IPS-NIHi7 (cell line): ENCODE data around the gene DACT3.

Experiments used
- DNase-seq: peaks from one replicate; pipeline ENCODE4 v3.0.0; 2012; ENCODE audit warnings: mixed read lengths; ENCODE audit errors: extremely low spot score

The DACT3 gene, protein sequence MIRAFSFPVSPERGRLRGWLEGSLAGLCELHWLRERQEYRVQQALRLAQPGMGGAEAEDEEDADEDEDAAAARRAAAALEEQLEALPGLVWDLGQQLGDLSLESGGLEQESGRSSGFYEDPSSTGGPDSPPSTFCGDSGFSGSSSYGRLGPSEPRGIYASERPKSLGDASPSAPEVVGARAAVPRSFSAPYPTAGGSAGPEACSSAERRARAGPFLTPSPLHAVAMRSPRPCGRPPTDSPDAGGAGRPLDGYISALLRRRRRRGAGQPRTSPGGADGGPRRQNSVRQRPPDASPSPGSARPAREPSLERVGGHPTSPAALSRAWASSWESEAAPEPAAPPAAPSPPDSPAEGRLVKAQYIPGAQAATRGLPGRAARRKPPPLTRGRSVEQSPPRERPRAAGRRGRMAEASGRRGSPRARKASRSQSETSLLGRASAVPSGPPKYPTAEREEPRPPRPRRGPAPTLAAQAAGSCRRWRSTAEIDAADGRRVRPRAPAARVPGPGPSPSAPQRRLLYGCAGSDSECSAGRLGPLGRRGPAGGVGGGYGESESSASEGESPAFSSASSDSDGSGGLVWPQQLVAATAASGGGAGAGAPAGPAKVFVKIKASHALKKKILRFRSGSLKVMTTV

GRCh38 chr19:46661020-46661731 is at the start of gene DACT3:
DACT3 (minus strand) TSS chr19:46661182; CDS start chr19:46661064, 118 bp downstream.
- DNase-seq = peak; percentile 98

GRCh38 chr19:46710687-46711086 is 49.7 kb upstream of the DACT3 start:
- peak; percentile 80 for DNase-seq

GRCh38 chr19:46704379-46705076 is 43.5 kb upstream of the DACT3 start:
- peak; percentile 89 for DNase-seq

DNA sequence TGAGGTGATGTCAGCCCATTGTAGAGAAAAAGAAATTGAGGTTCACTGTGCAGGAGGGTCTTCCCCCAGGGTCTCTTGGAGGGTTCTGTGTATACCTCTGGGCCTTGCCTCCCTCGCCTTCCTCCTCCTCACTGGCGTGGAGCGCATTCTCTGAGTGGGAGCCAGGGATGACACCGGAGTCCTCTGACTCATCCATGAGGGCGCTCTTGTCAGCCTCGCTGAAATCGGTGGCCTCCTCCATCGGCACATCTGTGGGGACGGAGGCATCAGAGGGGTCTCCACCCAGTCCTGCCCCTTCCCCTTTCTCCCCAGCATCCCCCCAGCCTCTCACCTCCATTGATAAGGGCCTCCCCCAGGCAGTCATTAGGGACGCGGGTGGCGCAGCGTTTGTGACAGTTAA is 39.7 kb upstream of the DACT3 start:
- no peak for DNase-seq

DNA sequence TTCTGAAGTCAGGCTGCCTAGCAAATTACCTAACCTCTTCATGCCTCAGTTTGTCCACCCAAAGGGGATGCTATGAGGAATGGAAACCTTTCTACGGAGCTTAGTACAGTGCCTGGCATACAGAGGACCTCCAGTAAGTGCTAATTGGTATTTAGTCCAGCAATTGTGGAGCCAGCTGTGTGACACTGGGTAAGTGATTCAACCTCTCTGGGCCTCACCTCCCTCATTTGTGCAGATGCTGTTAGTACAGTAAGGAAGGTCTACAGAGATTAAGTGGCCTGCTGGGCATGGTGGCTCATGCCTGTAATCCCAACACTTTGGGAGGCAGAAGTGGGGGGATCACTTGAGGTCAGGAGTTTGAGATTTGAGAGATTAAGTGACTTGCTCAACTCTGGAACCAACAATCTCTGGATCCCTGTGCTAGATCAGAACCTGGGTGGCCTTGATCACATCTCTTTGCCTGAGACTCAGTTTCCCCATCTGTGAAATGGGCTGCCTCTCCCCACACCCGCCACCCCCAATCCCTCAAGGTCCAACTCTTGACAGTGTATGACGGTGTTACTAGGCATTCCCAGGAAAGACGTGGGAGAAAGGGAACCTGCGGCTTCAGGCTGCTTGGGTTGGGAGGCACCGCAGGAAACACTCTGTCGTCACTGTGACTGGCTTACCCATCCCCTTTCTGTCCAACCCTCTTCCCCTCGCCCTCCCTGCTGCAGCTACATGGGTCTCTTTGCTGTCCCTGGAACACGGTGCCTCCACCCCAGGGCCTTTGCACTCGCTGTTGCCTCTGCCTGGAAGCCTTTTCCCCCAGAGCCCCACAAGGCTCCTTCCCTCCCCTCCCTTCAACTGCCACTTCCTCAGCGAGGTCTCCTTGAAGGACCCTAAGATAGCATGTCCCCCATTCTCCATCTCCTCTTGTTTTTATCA is 37.7 kb upstream of the DACT3 start:
- DNase-seq = no peak

DNA sequence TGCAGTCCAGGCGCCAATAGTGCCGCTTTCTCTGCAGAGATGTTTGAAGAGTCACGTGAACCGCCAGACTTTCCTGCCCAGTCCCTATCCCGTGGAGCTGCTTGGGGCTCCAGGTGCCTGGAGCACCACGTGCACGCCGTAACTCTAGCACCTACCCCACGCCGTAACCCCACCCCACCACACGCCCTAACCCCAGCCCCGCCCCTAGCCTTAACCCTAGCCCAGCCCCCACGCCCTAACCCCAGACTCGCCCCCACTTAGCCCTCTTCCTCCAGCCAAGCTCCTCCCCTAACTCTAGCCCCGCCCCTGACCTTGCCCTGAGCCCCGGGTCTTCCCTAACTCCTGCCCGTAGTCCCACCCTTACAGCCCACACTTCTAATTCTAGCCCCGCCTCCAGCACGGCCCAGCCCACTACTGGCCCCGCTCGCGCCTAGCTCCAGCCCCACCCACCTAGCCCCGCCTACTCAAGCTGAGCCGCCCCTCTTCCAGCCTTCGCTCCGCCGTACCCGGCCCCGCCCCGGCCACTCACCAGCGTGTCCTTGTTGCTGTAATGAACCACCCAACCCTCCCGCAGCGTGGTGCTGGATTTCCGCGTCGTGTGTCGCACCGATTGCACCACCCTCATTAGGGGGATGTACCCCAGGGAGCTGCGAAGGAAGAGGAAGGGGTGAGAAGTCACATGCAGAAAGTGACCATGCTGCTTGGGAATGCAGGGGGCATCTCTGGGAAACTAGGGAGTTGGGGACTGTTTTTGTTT is 36.4 kb upstream of the DACT3 start:
- peak; percentile 100 for DNase-seq

- DNase-seq = no peak
These were observed 35.9 kb upstream of the DACT3 start for GRCh38 chr19:46696866-46697203.

DNA sequence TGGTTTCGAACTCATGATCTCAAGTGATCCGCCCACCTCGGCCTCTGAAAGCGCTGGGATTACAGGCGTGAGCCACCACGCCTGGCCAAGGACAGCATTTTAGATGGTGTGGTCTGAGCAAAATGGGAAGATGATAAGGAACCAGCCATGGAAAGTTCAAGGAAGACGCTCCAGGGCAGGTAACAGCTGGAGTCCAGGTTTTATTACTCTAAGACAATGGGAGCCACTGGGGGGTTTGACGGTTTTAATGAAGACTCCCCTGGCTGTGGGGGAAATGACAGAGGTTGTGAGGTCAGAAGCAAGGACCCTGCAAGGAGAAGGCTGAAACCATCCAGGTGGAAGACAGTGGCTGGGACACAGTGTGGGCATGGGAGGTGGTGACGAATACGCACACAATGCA is 35.1 kb upstream of the DACT3 start:
- no peak for DNase-seq

GRCh38 chr19:46693760-46694159 is 32.8 kb upstream of the DACT3 start:
- DNase-seq = no peak

DNA sequence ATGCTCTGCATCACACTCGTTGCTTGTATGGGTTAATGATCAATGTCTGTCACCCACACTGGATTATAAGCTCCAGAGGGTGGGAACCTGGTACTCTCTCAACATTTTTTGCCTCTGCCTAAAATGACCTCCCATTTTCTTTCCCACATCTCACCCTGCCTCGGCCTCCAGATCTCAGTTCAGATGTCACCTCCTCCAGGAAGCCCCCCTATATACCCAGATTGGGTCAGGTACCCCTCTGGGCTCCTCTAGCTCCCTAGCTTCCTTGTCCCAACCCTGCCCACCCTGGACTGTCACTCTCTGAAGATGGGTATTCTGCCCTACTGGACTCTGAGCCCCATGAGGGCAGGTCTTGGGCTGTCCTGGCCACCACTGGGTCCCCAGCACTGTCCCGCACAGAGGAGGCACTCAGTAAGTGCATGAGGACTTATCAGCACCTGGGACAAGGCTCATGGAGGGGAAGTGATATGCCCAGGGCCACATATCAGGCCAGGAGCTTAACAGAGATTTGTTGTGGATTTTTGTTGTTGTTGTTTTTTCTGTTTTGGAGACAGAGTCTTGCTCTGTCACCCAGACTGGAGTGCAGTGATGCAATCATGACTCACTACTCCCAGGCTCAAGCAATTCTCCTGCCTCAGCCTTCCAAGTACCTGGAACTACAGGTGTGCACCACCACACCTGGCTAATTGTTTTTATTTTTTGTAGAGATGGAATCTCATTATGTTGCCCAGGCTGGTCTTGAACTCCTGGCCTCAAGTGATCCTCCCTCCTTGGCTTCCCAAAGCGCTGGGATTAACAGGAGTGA is 32.1 kb upstream of the DACT3 start:
- DNase-seq = no peak

DNA sequence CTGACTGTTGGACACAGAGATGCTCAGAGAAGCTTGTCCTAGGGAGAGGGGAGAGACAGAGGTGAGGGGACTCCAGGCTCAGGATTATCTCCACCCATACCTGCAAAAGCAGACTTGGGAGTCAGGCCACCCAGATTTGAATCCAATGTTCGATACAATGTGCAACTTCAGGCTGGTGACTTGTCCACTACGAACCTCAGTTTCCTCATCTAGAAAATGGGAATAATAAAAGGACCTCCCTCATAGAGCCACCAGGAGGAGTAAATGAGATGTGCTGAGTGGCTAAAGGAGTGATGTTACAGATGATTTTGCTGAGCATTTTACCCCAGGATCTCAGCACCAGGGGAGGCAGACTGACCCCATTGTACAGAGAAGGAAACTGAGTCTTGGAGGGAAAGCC is 31.0 kb upstream of the DACT3 start:
- no peak for DNase-seq

GRCh38 chr19:46691104-46691503 is 30.1 kb upstream of the DACT3 start:
- no peak for DNase-seq

GRCh38 chr19:46689358-46689757 is 28.4 kb upstream of the DACT3 start:
- DNase-seq = no peak

DNA sequence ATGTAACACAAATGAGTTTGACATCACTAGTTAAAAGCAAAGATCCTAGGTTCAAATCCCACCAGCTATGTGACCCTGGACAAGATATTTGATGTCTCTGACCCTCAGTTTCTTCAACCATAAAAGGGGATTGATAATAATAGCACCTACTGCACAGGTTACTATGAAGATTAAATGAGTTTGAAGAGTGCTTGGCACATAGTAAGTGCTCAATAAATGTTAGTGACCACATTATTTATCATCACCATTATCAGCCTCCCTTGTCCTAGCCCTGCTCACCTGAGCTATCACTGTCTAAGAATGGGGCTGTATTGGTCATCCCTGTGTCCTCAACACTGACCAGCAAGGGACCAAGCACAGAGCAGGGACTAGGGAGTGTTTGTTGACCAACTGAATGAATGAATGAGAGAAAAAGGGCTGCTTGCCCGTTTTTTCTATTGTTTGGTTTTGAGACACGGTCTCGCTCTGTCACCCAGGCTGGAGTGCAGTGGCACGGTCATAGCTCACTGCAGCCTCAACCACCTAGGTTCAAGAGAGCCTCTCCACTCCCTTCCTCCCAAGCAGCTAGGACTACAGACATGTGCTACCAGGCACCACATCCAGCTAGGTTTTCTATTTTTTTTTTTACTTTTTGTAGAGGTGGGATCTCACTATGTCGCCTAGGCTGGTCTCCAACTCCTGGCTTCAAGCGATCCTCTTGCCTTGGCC is 26.6 kb upstream of the DACT3 start:
- DNase-seq = no peak

DNA sequence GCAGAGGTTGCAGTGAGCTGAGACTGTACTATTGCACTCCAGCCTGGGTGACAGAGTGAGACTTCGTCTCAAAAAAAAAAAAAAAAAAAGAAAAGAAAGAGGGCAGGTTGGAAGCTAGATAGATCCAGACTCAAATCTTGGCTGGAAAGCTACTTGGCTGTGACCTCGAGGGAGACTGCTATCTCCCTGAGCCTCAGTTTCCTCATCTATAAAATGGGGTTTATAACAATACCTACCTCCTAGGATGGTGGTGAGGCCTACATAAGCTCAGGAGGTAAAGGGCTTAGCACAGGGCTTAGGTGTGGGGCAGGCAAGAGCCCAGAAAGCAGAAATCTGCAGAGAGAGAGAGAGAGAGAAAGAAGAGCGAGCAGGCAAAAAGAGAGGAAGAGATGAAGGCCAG is 24.2 kb upstream of the DACT3 start:
- DNase-seq = no peak

DNA sequence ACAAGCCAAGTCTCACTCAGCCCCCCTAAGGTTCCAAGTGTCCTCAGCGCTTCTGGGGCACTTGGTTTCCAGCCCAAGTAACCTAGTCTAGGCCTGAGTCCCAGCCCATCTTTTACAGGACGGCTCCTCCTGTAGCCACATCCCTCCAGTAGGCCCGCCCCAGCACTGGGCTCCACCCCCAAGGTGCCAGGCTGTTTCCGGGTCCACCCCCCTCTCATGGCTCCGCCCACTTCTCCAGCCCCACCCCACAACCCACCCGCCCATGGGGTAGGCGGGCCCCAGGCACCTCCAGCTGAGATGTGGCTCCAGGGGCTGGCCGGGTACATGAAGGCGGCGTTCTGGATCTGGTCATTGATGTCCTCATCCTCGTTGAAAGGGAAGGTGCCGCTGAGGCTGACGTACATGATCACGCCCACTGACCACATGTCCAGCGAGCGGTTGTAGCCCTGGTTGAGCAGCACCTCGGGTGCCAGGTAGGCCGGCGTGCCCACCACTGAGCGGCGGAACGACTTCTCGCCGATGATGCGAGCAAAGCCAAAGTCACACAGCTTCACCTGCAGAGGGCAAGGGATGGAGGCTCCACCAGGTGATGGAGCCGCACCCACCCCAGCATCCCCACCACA is 17.2 kb upstream of the DACT3 start:
- DNase-seq = peak; percentile 94

GRCh38 chr19:46674416-46675178 is 13.6 kb upstream of the DACT3 start:
- peak; percentile 94 for DNase-seq

DNA sequence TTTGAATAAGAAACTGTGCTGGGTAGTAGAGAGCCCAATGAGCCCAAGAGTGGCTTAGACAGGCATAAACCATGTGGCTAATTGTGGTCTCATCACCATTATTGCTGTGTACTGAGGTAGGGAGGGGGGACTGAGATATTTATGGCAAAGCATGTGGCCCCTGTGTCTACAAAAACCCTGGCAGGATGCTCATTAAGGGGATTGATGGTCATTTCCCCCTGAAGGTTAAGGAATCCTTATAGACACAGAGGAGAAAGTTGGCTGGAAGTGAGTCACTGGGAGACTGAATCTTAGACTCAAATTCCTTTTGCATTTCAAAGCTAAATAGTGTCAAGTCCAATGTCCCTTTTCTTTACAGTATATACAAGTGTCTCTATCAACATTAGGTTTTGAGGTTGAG is 9.8 kb upstream of the DACT3 start:
- no peak for DNase-seq
